Liver (tissue), 9 donors: ENCODE measurements around the gene CHRNA5. TPM values are rescaled to one million over a fixed set of nuclear protein-coding genes. Genes with fewer than 3 reads are reported as not detected.

Experiments used
- DNase-seq: peaks from one replicate; pipeline ENCODE4 v3.0.0-alpha.2; 2017; ENCODE audit warnings: low spot score
- H3K27ac ChIP-seq, 2 donors: one replicate each; pipeline ENCODE4 v1.7.0; 2013; ENCODE audit warnings: inconsistent platforms in 2 of 2, low read length in 2 of 2, control low read depth in 1 of 2, low read depth in 1 of 2, mild to moderate bottlenecking in 1 of 2
- H3K27me3 ChIP-seq, 4 donors: one replicate each; pipeline versions ENCODE4 v1.6.1 to v1.7.0; 2013; ENCODE audit warnings: low read length in 3 of 4, inconsistent platforms in 1 of 4, mild to moderate bottlenecking in 1 of 4, moderate library complexity in 1 of 4; ENCODE audit not compliant: control insufficient read depth in 4 of 4, insufficient read depth in 4 of 4
- H3K36me3 ChIP-seq, 4 donors: one replicate each; pipeline versions ENCODE4 v1.6.1 to v1.7.0; 2013; ENCODE audit warnings: low read length in 3 of 4, mild to moderate bottlenecking in 3 of 4, low read depth in 1 of 4, moderate library complexity in 1 of 4; ENCODE audit not compliant: control insufficient read depth in 4 of 4, insufficient read depth in 3 of 4
- H3K4me1 ChIP-seq, 4 donors: one replicate each; pipeline versions ENCODE4 v1.6.1 to v1.7.0; 2013; ENCODE audit warnings: low read length in 3 of 4, mild to moderate bottlenecking in 3 of 4, moderate library complexity in 1 of 4; ENCODE audit not compliant: control insufficient read depth in 4 of 4, insufficient read depth in 4 of 4
- H3K4me3 ChIP-seq, 3 donors: one replicate each; pipeline versions ENCODE4 v1.6.1 to v1.7.0; 2013; ENCODE audit warnings: low read length in 3 of 3, control low read depth in 1 of 3, low read depth in 1 of 3, mild to moderate bottlenecking in 1 of 3
- H3K9ac ChIP-seq, 2 donors: one replicate each; pipeline ENCODE4 v1.7.0; 2013; ENCODE audit warnings: low read length in 2 of 2, mild to moderate bottlenecking in 2 of 2, moderate library complexity in 2 of 2, control low read depth in 1 of 2, low read depth in 1 of 2
- H3K9me3 ChIP-seq, 4 donors: one replicate each; pipeline versions ENCODE4 v1.6.1 to v1.7.0; 2013; ENCODE audit warnings: low read length in 3 of 4; ENCODE audit not compliant: control insufficient read depth in 4 of 4
- ATF3 ChIP-seq: IDR thresholded peaks from 2 replicates; pipeline ENCODE4 v1.6.1; 2016; ENCODE audit warnings: antibody characterized with exemption
- CTCF ChIP-seq: fragments of 150-350 bp; IDR thresholded peaks from 2 replicates; pipeline ENCODE4 v1.5.1; 2017; ENCODE audit warnings: improper control_type of control experiment, low read depth, low read length; ENCODE audit not compliant: missing input control
- EGR1 ChIP-seq, 2 donors: IDR thresholded peaks; 2 replicates each; pipeline ENCODE4 v1.6.1; 2016 to 2018; ENCODE audit warnings: antibody characterized with exemption in 2 of 2, low read depth in 2 of 2
- FOXA1 ChIP-seq: IDR thresholded peaks from 2 replicates; pipeline ENCODE4 v1.6.1; 2016; ENCODE audit warnings: antibody characterized with exemption
- FOXA2 ChIP-seq: IDR thresholded peaks from 2 replicates; pipeline ENCODE4 v1.6.1; 2016; ENCODE audit warnings: antibody characterized with exemption
- GABPA ChIP-seq, 2 donors: IDR thresholded peaks in 1 of 2; conservative IDR thresholded peaks in 1 of 2; 2 replicates each; pipeline ENCODE4 v1.6.1; 2016; ENCODE audit warnings: antibody characterized with exemption in 2 of 2, mild to moderate bottlenecking in 1 of 2, moderate library complexity in 1 of 2
- HNF4A ChIP-seq, 2 donors: conservative IDR thresholded peaks; 2 replicates each; pipeline ENCODE4 v1.6.1; 2016; ENCODE audit warnings: antibody characterized with exemption in 2 of 2, mild to moderate bottlenecking in 2 of 2
- HNF4G ChIP-seq: IDR thresholded peaks from 2 replicates; pipeline ENCODE4 v1.6.1; 2016; ENCODE audit warnings: antibody characterized with exemption
- JUND ChIP-seq, 2 donors: IDR thresholded peaks; 2 replicates each; pipeline ENCODE4 v1.6.1; 2016; ENCODE audit warnings: antibody characterized with exemption in 2 of 2
- MAX ChIP-seq: IDR thresholded peaks from 2 replicates; pipeline ENCODE4 v1.6.1; 2016; ENCODE audit warnings: antibody characterized with exemption
- NR2F2 ChIP-seq: IDR thresholded peaks from 2 replicates; pipeline ENCODE4 v1.6.1; 2016; ENCODE audit warnings: antibody characterized with exemption
- RAD21 ChIP-seq, 2 donors: IDR thresholded peaks; 2 replicates each; pipeline ENCODE4 v1.6.1; 2016; ENCODE audit warnings: antibody characterized with exemption in 2 of 2, mild to moderate bottlenecking in 2 of 2
- REST ChIP-seq: IDR thresholded peaks from 2 replicates; pipeline ENCODE4 v1.6.1; 2016; ENCODE audit warnings: antibody characterized with exemption, mild to moderate bottlenecking
- RXRA ChIP-seq, 2 donors: IDR thresholded peaks; 2 replicates each; pipeline ENCODE4 v1.6.1; 2017 to 2018; ENCODE audit warnings: antibody characterized with exemption in 2 of 2, mild to moderate bottlenecking in 1 of 2
- SP1 ChIP-seq: IDR thresholded peaks from 2 replicates; pipeline ENCODE4 v1.6.1; 2018; ENCODE audit warnings: antibody characterized with exemption, mild to moderate bottlenecking
- TAF1 ChIP-seq: conservative IDR thresholded peaks from 2 replicates; pipeline ENCODE4 v1.6.1; 2016; ENCODE audit warnings: antibody characterized with exemption, mild to moderate bottlenecking
- YY1 ChIP-seq: IDR thresholded peaks from 2 replicates; pipeline ENCODE4 v1.6.1; 2016; ENCODE audit warnings: antibody characterized with exemption, mild to moderate bottlenecking
- ZBTB33 ChIP-seq: IDR thresholded peaks from 2 replicates; pipeline ENCODE4 v1.6.1; 2016; ENCODE audit warnings: antibody characterized with exemption
- WGBS: extraction: QIAGEN DNeasy Blood & Tissue Kit; methylation state at CpG from one replicate; pipeline ENCODE4 v1.1.7; 2013; 5-methylcytosine and 5-hydroxymethylcytosine counted together
- polyA plus RNA-seq, 2 donors: library from polyadenylated mRNA; stranded (reverse) in 1 of 2; unstranded in 1 of 2; fragments of 200-250 nt in 1 of 2; fragments of >200 nt in 1 of 2; fragmentation: Nextera tagmentation in 1 of 2; extraction: Ambion mirVana in 1 of 2; gene quantifications; one replicate each; pipeline versions ENCODE4 v1.2.1 to v1.2.3, GENCODE V29; 2013 to 2015
- total RNA-seq, 2 donors: library from RNA; depleted of rRNA; stranded (reverse); fragments of >200 nt; gene quantifications; one replicate each; pipeline ENCODE4 v1.2.3, GENCODE V29; 2014
- donor health status: healthy.
- donor health status: healthy.
- donor health status: healthy.
- donor health status: healthy.
- donor health status: healthy.

The CHRNA5 gene
- total and polyA plus RNA-seq, 4 donors: 0.17 to 0.56 (median 0.36) TPM

DNA sequence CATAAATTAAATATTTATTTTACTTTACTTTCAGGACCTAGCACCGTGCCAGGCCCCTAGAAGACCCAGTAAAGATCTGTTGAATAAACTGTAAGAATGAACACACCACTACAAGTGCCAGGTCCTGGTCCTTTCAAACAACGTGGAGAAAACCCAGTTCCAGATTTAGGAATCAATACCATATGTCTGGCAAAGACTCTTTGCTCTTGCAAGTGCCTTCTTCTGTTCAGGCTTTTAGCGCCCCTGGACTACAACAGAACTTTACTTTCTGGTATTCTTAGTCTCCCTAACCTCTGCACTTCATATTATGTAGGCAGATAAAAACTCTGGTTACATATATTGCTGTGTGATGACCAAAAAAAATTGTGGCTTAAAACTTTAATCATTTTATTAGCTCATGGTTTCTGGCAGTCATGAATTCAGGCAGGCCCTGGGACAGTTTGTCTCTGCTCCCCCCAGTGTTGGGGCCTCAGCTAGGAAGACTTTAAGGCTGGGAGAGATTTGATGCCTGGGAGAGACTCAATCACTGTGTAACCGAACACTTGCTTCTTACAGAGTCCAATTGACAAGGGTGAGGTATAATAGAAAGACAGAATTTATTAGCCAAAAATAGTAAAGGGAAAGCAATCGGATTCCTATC, 27.9 kb upstream of the CHRNA5 start:
- 87% methylated on average over 5 of the region's 5 CpGs for WGBS
- no peak for DNase-seq
- H3K27me3 ChIP-seq: no peaks in the 10 kb centered on the region

DNA sequence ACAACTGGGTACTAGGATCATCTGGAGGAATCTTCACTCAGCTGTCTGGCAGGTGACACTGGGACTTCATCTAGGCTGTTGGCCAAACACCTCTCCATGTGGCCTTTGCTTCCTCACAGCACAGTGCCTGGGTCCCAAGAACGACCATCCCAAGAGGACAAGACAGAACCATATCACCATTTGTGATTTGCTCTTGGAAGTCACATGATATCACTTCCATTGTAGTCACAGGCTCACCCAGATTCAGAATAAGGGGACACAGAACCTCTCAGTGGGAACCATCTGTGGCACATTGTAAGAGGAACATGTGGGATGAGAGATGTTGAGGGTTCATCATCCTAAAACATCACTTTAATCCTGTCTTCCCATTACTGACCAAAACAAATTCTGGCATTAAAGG, 27.0 kb upstream of the CHRNA5 start:
- no peaks in the 10 kb centered on the region for H3K27me3 ChIP-seq
- 72% methylated on average over 1 of the region's 1 CpG for WGBS
- DNase-seq: no peak

More for the DNA sequence above, 27.9 kb upstream of the CHRNA5 start:
- Histone ChIP-seq H3K4me3 (no peak overlapping the region), H3K4me1 (peaks cover 0 to 18% (median 10%) of the 10 kb centered on the region in 4 donors), H3K36me3 (peaks cover 0 to 3% (median 2%) of the 10 kb centered on the region in 4 donors), H3K27ac (no peak overlapping the region), H3K9me3 (no peaks in the 10 kb centered on the region), H3K9ac (no peak overlapping the region)
- TF ChIP-seq RXRA (IDR thresholded peaks at IDR 0.05): no peak

More for the DNA sequence above, 27.0 kb upstream of the CHRNA5 start:
- H3K4me1 ChIP-seq: peaks cover 0 to 21% (median 11%) of the 10 kb centered on the region in 4 donors
- no peak overlapping the region for H3K4me3 ChIP-seq
- H3K9me3 ChIP-seq: no peaks in the 10 kb centered on the region
- peaks cover 0 to 8% (median 6%) of the 10 kb centered on the region in 4 donors for H3K36me3 ChIP-seq
- TF ChIP-seq EGR1 (IDR thresholded peaks at IDR 0.05; ENCODE audit: low read depth in 2 of 2) (no peak), HNF4A (conservative IDR thresholded peaks at IDR 0.05) (no peak), JUND (IDR thresholded peaks at IDR 0.05) (no peak), FOXA1 (no peak), SP1 (no peak), REST (no peak), FOXA2 (no peak), TAF1 (no peak), CTCF (no peak), MAX (no peak), HNF4G (no peak), YY1 (no peak), GABPA (IDR thresholded peaks at IDR 0.05 in 1 of 2, conservative IDR thresholded peaks at IDR 0.05 in 1 of 2) (no peak), ATF3 (no peak), NR2F2 (no peak), RAD21 (IDR thresholded peaks at IDR 0.05) (no peak), ZBTB33 (no peak), RXRA (IDR thresholded peaks at IDR 0.05) (no peak)
- no peak overlapping the region for H3K27ac ChIP-seq
- H3K9ac ChIP-seq: no peak overlapping the region
